SIG-M5 treated with dmso at 0.1 percent for 504 hours (cell line): ENCODE results near the gene LNX2.

Source experiments
- DNase-seq: peaks from one replicate; lab custom pipeline; 2025; ENCODE audit not compliant: unreplicated experiment; lab: John Stamatoyannopoulos, UW

The LNX2 gene

DNA sequence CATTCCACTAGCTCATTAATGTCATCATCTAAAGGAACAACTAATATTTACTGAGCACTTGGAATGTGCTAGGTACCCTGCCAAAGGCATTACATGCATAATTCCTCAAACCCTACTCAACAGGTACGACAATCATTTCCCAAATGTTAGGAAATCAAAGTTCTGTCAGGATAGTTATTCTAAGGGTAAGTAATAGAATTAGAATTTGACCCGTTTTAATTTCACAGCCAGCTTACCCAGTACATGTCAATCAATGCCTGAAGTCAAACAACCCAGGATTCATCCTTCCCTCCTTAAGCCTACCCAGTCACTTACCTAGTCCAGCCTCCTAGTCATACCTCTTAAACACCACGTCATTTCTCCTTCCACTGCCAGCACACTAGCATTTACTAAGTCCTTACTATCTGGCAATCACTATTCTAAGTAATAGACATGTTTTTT, 2.4 kb downstream of the LNX2 start:
- DNase-seq: no peak

DNA sequence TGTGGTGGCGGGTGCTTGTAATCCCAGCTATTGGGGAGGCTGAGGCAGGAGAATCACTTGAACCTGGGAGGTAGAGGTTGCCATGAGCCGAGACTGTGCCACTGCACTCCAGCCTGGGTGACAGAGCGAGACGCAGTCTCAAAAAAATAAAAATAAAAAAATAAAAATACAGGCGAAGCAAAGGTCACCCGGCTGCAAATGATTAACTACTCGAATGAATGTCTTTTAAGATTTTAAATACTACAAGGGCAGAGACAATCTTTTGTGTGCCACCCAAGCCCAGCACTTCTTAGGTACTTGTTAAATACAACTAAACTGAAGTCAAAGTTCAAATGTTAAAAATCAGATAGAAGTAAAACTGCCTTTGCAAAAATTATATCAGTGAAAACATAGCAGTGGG, 6.7 kb downstream of the LNX2 start:
- DNase-seq: no peak

DNA sequence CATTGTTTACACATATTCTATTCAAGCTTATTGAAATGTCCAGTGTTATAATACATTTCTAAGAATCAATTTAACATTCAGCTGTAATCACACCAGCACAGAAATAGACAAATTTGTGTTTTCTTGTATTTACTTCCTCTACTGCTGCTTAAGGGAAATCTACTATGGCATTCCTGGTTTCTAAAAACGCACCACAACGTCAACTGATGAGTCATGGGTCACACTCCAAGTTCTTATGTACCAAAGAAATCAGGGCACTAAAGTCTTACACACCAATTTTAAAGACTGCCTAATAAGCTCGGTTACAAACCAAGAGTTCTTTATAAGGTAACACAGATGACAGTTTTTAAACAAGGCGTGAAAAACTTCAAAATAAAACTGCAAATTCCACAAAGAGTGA, 13.2 kb downstream of the LNX2 start:
- no peak for DNase-seq

DNA sequence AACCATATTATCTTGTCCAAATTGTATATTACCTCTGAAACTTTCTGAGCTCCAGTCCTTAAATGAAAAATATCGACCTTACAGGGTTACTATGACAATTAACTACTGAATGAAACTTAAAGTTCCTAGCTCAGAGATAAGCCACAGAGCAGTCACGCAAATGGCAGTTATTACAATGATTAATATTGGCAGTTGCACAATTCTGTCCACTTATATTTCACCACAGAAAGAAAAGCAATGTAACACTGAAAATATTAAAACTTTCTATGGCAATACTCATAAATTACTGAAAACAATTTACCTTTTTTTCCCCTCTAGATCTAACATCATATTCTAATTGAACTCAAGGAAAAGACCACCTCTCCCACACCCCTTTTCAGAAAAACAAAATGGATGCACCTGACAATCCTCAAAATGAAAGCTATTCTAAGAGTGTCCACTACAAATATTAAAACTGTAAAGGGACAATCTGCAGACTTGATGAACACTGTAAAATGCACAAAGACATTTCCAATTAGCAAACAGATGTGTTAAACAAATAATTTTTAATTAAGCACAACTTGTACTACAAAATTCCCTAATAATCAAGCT, 14.6 kb downstream of the LNX2 start:
- no peak for DNase-seq

DNA sequence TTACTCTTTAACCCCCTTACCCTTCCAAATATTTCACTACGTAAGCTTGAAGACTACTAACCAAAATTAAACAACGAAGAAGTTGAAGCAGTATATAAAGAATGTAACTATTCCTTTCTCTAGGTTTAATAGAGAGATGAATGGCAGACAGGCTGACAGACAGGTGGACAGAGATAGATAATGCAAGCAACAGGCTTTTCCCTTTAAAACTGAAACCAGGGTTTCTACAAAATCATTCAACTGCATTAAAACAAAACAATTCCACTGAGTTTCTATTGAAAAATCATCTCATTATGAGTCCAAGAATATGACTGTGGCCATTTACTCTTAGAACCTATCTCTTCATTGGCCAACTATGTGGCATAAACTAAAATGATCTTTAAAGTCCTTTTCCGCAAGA, 15.2 kb downstream of the LNX2 start:
- no peak for DNase-seq

DNA sequence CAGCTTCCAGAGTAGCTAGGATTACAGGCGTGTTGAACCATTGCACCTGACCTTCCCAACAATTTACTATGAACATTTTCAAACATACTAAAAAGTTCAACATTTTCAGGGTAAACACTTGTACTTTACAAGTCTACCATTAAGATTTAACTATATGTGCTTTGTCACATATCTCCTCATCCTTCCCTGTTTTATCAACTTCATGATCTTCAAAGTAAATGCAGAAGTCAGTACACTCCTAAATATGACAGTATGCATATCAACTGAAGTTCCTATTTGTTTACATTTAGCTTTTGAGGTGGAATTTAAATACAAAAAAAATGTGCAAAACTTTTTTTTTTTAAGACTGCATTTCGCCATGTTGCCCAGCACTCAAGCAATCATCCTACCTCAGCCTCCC, 18.5 kb downstream of the LNX2 start:
- no peak for DNase-seq

DNA sequence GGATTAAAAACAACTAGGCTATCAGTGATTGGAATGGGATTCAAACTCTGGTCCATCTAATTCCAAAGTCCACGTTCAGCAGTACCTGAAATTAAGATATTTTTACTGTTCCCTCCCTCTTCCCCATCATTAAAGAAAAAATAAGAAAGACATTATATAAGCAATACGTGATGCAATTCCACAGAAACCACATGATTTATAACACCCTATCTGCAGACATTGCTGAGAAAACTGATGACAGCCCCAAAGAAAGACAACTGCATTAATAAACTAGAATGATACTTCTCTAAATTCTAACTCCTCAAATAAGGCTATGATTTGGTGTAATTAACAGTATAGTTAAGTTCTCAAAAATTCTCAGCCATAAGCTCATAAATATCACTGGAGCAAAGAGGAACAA, 19.1 kb downstream of the LNX2 start:
- DNase-seq: no peak

DNA sequence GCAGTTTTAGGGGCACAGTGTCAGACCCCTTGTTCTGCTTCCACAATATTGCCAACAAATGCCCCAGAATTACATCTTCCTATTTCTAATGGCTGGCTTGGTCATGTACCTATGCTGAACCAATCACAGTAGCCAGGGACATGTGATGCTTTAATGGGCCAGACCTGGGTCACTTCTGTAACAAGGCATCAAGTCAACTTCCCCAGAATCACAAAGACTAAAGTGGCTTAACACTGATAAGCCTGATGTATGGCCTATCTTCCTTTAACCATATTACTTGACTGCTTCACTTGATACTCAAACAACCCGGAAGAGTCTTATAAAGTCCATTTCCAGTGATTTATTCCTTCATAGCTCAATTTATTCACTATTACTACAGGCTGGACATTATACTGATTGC, 19.6 kb downstream of the LNX2 start:
- DNase-seq: no peak

DNA sequence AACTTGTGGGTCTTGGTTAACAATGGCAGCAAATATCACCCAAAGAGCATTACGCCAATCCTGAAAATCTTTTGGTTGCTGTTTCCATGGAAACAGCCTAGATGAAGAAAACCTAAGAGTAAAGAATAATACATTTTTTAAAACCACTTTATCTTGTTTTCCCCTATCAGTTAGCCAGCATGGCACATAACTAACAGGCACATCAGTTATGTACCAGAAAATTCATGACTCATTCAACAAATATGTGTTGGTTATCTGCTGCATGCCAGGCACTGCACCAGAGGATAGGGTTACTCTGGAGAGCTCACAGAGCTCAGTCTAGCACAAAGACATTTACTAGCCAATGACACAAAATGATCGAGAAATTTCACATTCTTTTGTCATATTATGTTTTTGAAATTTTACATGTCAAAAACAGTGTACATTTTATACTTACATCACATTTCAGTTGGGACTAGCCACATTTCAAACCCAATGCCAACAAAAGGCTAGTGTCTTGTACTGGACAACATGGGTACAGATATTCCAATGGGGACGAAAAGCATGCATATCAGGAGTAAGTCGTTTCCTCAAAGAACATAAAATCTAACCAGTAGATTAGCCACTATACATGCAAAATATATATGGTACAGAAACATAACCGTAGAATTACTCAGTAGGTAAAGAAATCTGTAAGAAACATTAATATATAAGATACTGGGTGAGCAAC, 20.3 kb downstream of the LNX2 start:
- no peak for DNase-seq

DNA sequence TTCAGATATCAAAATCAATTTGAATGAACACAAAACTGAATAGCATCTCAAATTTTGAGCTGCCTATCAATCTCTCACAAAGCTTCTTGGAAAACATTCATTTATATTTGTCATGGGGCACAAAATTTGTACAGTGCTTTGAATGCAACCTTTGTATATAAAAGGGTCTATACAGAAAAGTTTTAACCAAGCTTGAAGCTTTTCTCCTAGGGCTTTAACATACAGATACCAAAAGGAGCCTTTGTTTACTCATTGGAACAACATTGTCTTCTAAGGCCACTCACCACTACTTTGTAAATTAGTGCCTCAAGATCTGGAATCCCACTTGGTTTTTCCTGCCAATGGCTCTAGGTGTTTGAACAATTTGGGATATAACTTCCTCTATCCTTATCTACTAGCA, 21.2 kb downstream of the LNX2 start:
- DNase-seq: no peak

DNA sequence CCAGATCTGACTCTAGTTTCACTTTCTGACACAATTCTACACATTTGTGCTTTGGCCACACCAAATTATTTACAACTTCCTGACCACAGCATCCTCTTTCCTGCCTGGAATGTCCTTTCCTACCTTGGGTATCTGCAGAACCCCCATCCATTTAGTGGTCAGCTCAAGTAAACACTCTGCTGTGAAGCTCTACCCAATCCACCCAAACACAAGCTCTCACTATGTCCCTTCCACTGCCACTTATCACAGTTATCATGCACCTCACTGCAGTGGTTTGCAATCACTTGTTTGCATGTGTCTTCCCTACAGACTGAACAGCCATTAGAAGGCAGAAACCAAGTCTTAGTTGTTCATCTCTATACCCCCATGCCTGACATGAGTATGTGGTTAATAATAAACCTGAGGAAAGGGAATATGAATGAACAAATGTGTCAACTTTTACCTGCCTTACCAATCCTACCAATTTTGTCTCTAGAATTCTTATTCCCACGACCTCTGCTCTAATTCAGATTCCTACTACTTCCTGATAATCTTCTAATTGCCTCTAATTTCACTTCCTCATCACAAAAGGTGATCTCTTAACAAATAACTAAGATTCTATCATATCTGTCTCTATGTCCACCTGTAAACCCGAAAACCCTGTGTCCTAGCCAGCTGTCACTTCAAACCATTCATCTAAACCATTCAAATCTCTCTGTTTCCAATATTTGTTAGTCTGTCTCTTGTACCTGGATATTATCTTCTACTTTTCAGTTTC, 25.1 kb downstream of the LNX2 start:
- DNase-seq: no peak

DNA sequence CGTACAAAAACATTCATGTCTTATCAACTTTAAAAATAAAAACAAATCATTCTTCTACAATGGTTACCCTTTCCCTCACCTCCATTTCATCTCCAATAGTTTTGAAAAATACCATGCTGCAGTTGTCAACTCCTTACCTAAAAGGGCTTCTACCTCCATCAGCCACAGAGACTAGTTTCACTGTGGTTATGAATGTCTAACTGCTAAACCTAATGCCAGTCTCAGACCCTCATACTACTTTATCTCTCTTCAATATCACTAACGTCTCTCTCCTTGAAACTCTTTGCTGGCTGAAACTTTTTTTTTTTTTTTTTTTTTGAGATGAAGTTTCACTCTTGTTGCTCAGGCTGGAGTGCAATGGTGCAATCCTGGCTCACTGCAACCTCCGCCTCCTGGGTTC, 27.1 kb downstream of the LNX2 start:
- no peak for DNase-seq

DNA sequence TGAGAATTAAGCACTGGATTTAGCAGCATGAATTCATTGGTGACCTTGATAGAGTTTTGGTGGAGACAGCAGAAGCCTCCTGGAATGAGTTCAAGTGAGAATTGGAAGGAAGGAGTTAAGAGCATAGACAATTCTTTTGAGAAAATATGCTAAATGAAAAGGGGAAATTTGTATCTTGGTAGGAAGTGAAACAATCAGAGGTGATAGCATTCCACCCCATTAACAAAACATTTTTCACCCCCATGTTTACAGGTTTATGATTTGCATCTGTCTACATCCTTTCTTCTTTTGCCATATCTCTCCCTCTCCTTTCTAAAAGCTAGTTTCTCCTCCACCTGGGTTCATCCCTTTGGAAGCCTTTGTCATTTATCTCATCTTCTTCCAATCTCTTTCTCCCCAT, 27.5 kb downstream of the LNX2 start:
- DNase-seq: no peak

DNA sequence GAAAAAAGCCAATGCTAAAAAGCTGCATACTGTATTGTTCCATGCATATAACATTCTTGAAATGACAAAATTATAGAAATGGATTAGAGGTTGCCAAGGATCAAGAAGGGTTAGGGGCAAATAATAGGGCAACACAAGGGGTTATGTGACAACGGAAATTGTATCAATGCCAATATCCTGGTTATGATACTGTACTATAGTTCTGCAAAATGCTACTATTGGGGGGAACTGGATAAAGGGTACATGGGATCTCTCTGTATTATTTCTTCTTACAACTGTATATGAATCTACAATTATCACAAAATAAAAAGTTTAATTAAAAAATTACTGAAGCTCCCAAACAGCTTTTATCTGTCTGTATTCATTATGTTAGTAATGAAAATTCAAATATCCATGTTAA, 31.9 kb downstream of the LNX2 start:
- DNase-seq: no peak

DNA sequence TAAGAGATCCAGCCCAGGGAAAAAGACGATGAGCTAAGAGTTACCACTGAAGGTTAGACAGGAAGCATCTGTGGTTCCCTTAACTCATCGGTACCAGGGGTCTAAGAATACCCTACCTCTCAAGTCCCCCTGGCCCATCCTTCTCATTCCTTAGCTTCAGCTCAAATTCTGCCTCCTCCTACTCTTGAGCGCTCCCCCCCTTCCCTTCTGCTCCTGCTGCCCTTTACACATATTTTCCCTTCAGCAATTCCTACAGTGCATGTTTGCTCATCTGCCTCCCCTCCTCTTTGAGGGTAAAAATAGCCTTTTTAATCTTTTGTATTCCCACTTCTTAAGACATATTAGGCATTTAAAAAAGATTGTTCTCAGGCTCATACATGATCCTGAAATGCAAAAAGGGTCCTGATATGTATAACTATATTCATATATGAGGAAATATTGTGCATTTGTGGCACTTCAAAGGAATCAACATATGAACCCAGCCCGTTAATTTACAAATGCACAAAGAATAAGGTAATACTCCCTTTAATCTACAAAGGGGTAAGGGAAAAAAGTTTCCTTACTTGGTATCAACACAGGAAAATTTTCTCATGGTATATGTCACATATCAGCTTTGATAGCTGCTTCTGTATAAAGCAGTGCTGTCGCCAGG, 33.1 kb downstream of the LNX2 start:
- DNase-seq: no peak

DNA sequence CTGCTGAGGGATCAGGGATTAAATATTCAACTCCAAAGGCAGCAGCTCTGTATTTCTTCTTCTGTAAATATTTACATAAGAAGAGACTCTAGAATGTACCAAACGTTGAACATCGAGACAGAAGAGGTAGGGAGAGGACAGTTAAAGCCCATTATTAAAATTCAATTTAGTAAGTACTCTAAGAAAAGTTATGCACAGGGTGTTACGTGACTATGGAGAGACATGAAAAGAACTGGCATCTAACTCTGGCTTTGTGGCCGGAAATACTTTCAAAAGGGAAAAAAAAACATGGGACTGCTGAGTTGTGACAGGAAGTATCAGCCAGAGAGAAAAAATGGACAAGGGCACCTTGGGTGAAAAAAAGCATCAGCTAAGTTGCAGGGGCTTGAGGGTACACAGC, 36.7 kb downstream of the LNX2 start:
- DNase-seq: no peak

DNA sequence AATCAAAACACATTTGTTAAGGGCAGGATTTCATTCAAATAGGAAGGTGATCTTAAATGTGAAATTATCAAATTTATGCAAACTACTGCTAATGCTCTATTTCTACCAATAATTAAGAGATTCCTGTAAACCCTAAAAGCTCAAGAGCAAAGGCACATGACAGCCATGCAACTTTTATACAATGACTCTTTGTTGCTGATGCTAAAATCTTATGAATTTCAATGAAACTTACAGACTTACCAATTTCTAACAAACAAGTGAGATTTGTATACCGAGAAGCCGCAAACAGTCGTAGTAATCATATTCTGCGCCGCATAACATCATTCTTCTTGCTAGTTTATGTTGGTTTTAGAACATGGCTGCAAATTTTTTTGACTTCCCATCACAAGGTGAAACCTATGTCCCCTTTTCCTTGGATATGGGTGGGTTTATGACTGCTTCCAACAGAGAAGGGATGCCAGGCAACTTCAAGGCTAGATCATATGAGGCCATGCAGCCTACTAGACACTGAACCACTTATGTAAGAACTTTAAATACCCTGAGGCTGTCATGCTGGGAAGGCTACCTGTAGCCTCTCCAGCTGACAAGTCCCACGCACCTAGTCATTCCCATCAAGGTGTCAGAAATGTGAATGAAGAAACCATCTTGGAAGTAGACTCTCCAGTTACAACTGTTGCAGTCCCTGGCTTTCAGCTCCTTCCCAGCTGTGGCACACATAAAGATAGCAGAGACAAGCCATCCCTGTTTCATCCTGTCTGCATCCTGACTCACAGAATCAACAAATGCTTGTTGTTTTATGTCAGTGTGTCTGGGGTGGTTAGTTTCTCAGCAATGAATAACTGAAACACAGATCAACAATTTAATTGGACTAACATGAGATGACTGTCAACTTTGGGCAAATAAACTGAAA, 42.0 kb downstream of the LNX2 start:
- DNase-seq: no peak

DNA sequence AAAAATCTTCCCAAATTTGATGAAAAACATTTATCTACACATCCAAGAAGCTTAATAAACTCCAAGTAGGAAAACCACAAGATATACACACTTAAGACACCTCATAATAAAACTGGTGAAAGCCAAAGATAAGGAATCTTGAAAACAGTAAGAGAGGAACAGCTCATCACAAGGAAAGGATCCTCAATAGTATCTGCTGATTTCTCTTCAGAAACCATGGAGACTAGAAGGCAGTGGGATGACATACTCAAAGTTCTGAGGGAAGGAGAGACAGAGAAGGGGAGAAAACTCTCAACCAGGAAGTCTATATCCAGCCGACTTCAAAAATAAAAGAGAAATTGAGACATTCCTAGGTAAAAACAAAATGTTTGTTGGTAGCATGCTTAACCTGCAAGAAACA, 45.7 kb downstream of the LNX2 start:
- DNase-seq: no peak

DNA sequence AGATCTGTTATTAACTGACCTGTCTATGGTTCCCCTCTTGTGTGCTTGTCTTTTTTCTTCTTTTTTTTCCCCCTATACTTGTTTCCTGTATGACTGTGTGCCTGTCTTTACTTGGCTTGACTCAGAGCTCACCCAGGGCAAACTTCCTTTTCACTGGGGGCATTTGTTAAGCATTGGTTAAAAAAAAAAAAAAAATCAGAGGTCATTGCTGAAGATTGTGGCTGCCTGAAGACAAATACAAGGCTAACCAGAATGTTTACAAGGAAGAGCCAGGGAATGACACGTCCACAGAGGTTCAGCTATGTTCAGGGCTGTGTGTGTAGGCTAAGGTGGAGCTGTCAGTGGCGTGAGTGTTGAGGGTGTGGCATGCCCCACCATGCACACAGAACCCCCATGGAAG, 47.1 kb downstream of the LNX2 start:
- peak; percentile 16 for DNase-seq

DNA sequence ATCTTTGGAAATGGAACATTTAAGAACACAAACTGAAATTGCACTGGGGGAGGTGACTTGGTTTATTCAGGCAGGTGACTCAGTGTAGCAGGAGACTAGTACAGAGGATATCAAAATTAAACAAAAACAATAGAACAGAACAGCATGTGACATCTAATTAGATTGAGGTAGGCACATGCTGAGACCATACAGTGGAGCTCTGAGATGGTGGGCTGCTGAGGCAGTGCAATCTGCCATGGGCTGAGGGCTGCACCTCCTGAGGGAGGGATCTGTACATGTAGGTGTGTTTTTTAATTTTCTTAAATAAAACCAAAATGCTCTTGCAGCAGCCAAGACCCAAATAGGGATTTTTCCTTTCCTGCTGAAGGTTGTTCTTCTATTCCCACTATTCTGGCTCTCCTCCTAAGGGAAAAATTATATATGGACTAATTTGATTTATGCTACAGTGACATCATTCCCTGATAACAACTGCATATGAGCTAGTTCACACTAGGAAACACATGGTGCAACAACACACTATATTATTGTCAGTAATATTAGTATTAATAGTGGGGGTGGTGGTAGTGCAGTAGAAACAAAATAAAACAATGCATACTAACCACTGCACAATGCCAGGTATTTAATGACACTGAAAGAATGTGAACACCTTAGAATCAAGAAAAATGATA, 48.0 kb downstream of the LNX2 start:
- DNase-seq: no peak
